SKM-1 (cell line): Measurements from ENCODE around the gene IL17RB.

Source experiments
- DNase-seq: peaks from one replicate; lab custom pipeline; 2025; ENCODE audit not compliant: unreplicated experiment; lab: John Stamatoyannopoulos, UW

IL17RB gene

DNA sequence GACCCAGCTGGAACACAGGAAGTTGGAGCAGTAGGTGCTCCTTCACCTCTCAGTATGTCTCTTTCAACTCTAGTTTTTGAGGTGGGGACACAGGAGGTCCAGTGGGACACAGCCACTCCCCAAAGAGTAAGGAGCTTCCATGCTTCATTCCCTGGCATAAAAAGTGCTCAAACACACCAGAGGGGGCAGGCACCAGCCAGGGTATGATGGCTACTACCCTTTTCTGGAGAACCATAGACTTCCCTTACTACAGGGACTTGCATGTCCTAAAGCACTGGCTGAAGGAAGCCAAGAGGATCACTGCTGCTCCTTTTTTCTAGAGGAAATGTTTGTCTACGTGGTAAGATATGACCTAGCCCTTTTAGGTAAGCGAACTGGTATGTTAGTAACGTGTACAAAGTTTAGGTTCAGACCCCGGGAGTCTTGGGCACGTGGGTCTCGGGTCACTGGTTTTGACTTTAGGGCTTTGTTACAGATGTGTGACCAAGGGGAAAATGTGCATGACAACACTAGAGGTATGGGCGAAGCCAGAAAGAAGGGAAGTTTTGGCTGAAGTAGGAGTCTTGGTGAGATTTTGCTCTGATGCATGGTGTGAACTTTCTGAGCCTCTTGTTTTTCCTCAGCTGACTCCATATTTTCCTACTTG lies 11.9 kb downstream of the IL17RB start:
- no peak for DNase-seq

DNA sequence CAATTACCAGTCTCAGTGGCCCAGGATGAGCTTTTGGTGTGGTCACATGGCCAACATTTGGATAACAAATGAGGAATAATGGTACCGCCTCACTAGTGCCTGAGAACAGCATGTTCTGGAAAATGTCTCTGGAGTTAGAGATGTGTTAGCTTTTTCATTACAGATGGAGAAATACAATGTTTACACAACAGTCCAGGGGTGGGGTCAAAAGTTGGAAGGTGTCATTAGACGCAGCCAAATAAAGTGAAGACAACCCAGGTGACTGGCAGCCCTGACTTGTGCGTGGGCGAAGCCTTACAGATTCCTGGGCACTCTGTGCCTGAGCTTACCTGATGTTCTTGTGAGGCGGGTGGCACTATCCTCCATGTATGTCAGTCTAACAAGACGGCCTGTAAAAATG lies 12.8 kb downstream of the IL17RB start:
- DNase-seq = no peak

DNA sequence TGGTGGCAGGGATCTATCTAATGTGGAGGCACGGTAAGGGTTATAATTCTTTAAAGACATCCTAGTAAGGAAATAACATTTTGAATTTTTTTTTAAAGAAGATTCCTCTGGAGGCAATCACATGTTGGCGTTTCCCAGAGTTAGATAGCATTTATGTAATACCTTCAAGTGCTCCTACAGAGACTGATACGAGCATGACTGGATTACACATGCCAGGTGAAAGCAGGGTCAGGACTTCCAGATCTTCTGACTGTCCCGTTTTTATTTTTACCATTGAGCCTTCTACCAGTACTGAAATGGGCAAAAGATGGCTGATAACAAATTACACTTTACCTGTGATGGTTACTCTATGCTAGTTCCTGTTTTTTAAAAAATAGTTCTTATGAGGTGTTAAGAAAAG lies 13.8 kb downstream of the IL17RB start:
- no peak for DNase-seq

DNA sequence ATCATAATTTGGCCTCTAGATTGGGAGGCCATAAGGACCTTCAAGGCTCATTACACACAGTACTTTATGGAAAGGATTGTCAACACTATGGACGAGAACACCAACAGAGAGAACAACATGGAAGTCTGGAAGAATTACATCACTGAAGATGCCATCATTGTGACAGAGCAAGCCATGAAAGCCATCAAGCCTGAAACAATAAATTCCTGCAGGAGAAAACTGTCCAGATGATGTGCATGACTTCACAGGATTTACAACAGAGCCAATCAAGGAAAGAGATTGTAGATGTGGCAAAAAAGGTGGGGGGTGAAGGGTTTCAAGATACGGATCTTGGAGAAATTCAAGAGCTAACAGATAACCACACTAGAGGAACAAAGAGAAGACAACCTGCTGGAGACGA lies 15.9 kb downstream of the IL17RB start:
- no peak for DNase-seq

DNA sequence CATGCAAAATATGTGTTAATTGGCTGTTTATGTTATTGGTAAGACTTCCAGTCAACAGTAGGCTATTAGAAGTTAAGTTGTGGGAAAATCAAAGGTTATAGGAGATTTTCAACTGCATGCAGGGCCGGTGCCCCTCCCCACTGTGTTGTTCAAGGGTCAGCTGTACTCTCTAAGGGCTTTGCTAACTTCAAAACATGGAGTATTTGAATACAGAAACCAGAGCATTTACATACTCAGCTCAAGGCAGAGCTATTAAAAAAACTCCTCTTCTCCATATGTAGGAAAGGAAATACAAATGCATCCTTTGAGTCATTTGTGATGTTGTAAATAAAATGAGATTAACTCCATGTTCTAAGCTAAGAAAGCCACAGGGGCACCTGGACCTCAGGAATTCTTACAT lies 16.8 kb downstream of the IL17RB start:
- DNase-seq = no peak

DNA sequence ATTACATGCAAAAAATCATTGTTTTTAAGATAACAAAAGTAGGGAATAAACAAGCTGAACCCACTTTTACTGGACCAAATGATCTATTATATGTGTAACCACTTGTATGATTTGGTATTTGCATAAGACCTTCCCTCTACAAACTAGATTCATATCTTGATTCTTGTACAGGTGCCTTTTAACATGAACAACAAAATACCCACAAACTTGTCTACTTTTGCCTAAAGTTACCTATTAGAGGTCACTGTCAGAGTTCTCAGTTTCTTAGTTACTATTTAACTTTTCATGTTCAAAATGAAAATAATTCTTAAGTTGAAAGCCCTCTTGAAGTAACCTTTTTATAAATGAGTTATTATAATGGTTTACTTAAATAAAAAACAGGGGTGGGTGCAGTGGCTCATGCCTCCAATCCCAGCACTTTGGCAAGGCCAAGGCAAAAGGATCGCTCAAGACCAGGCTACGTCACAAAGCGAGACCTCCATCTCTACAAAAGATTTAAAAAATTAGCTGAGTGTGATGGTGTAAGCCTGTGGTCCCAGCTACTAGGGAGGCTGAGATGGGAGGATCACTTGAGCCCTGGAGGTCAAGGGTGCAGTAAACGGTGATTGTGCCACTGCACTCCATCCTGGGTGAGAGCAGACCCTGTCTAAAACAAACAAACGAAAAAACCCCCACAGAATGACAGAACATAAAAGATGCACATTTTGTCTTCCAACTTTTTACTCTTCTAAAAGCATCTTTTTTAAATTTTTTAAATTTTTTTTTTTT lies 19.5 kb downstream of the IL17RB start:
- DNase-seq = no peak

DNA sequence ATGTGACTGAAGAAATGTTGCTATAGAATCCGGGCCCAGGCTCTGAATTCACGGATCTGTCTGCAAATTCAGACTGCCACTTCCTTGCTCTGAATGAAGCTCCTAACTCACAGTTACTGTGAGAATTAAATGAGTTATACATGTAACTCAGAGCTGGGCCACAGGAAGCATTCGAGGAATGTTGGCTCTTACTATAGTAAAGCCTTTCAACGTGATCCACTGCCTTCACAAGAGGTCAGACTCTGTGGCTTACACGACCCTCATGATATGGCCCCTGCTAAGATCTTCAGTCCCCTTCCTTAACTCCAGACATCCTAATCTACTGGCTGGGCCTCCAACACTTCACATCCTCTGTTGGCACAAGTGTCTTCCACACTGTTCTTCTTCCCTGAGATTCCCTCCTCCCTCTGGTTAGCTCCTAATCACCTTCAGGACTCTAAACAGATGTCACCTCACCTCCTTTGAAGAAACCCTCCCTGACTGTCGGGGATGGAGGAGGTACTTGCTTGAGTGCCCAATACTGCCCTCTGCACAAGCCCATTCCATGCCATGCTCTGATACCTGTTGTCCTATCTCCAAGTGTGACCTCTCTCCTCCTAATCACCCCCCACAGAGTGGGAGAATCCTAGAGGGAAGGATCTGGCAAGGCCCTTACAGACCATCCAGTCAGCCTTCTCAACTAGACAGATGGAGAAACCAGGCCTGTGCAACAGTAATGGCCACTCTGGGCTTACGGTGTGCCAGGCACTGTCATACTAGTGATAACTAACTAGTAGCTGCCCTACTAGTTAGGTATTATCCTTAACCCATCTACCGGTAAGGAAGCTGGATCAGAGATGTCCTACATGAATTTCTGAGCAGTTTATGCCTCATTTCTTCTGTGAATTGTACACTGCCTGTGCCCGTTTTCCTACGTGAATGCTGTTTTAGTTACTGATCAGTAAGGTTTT lies 34.3 kb downstream of the IL17RB start:
- DNase-seq = no peak

DNA sequence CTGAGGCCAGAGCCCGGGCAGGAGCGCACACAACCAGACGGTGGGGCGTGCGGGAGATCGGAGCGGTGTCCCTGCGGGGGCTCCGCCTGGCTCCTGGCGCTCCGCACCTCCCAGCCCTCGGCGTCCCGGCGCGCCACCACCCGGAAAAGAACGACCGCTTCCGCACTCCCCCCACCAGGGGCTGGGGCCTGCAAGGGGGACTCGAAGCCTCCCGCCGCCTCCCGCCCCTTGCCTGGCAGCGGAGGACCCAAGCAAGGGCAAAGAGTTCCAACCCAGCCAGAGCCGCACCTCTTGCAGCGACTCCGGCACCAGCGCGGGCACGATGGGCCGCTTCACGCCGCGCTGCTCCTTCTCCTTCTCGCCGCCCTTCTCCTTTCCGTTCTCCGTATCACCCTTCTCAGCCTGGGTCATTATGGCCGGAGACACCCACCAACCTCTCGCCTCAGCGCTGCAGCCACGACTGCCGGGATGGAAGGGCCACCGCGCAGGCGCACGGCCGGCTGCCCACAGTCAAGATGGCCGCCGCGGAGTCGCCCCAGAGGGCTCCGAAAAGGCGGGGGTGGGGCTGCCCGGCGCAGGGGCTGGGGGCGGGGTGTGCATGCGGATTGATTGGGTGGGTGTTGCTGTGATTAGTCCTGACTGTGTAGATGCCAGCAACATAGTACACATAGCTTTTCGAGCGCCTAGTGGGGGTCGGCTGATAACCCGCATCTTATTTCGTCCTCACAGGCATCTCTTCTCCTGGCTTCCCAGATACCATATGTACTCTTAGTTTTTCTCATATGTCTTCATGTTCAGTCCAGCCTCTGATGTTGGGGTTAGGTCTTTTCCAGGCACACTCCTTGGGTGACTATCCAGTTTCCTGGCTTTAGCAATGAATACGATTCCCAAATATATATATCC lies 35.6 kb downstream of the IL17RB start, which contains the start of gene ACTR8:
ACTR8 (minus strand) TSS at position 462 of the 903 bp plus-strand sequence; CDS start at position 411, 51 bp downstream.
- DNase-seq = peak; percentile 66

DNA sequence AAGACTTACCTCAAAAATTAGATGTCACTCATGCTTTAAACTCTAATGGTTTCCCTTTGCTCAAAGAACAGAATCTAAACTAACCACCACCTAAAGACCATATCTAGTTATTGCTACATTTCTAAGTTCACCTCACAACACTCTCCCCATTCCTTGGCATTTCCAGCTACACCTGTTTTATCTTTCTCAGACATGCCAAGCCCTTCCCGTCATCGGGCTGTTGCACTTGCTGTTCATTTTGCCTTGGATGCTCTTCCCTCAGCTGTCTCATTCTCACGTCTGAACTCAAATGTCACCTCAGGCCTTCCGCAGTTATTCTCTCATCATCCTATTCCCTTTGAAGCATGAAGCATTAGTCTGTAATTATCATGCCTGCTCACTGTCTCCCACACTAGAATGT lies 36.6 kb downstream of the IL17RB start:
- no peak for DNase-seq

DNA sequence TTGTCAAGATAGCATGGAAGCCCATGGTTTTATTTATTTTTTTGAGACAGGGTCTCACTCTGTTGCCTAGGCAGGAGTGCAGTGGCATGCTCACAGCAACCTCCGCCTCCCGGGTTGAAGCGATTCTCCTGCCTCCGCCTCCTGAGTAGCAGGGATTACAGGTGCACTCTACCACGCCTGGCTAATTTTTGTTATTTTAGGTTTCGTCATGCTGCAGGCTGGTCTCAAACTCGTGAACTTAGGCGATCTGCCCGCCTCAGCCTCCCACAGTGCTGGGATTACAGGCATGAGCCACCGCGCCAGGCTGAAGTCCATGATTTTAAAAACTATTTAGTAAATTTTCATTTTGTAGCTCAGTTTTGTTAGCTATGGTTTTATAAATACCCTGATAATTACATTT lies 38.3 kb downstream of the IL17RB start:
- DNase-seq = no peak

DNA sequence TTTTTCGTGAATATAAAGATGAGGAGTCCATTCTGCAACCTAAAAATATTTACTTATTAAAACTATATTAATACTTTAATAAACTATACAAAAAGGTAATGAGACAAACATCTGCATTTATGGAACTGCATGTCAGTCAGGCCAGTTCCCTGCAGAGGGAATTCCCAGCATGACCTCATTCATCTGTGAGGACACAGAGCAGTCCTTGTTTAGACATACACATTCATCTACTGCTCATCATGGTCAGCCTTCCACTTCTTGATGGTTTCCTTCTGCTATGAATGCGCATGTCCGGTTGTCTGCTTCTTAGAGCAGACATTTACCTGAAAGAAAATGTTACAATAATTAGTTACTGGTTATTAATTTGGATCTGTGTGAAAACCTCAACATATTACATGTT lies 38.9 kb downstream of the IL17RB start:
- no peak for DNase-seq

DNA sequence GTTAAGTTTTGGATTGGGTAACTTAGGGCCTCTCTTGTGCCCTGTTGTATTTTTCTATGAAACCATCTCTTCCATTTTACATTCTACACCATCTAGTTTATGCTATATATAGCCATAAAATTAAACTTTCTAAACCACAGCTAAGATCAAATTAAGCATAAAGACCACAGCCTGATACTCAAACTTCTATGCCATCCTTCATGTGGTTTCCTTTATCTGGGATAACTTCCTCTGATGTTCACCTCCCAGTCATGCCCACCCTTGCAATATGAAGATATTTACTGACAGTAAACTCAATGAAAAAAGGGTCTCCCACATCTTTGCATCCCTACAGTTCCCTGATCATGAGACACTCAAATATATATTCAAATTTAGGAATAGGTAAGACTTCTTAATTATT lies 41.1 kb downstream of the IL17RB start:
- no peak for DNase-seq

DNA sequence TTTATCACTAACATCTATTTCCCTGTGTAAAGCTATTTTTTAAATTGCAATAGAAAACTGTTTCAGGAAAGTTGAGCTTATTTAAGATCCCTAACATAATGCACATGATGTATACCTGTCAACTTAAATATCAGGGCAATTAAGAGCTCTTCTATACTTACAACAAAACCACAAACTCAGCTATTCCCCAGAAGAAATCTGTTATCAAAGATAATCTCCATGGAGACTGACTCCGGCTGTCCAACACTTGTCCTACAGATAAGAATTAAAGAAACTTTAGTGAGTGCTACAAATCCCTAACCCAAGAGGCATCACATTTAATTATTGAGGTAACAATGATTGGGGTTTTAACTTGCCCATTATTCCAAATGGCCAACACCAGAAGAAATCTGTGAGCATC lies 41.9 kb downstream of the IL17RB start:
- DNase-seq = no peak

DNA sequence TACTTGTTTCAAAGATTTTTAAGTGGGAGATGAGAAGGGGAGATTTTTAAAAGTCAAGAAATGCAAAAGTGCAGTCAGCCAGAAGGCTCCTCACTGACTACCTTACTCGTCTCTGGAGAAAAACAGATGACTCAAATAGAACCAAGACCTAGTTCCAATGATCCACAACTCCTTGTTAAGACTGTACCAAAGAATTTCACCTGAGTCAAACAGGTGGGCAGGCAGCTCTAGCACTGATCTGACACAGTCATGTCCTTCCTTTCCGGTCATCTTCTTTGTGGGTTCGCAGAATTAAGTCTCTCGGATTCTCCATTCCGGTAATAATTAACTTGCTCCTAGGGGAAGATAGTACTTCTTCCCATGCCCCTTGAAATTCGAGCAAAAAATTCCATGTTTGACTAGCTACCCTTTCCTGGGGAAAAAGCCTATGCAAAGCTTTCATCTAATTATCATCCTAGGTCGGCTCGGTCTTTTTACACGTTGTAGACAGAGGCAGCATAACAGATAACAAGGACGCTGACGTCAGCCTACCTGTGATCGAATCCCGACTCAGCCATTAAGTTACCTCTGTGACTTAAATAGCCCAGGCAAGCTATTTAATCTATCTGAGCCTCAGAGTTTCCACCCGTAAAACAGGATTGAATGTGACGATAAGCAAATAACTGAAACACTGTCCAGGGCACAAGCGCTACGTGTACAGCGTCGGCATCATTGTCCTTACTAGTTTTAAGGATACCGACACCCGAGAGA lies 44.5 kb downstream of the IL17RB start:
- DNase-seq = no peak

DNA sequence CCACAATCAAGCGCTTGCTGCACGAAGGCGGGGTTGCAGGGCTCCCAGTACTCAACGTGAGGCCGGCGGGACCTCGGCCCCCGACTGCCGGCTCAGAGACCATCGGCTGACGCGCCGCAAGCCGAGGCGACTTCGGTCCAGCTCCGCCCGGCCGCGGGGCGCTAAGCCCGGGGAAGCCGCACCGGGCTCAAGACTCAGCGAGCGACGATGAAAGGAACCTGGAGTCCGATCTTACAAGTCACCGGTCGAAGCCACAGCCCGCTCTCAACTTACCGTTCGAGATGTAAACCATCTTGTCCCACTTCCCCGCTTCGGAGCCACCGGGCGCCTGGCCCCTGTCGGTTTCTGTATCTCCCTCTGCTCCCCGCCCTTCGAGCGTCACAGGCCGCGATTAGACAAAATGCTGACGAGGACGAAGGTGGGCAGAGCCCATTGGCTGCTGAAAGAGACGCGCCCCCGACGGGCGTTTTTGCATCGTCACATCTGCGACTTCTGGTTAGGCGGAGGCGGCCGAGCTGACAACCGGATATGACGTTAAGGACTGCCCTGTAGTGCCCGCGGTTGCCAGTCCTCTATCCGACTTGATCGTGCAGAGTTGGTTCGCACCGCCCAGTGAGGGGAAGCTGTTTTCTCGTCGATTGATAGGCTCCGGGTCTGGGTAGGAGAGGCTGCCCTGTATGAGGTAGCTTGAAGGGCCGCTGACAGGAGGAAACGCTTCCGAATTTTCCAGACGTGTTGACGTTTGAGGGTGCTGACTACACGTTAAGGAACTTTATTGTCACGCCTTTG lies 45.3 kb downstream of the IL17RB start, which contains the start of gene SELENOK:
SELENOK (minus strand) TSS at position 363 of the 789 bp plus-strand sequence.
- DNase-seq = peak; percentile 97

DNA sequence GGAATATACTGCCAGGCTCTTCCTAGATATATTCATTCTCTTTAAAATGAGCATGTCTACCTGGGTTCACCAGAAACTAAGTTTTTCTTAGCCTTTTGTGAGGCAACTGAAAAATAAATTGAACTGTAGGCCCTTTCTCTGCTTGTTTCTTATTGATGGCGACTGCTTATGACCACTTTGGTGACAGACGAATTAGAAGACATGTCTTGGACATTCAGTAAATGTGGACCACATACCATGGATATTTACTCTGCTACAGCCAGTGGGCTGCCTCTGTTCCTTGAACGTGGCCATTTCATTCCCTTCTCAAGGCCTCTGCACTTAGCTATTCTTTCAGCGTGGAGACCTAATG lies 45.9 kb downstream of the IL17RB start:
- no peak for DNase-seq

DNA sequence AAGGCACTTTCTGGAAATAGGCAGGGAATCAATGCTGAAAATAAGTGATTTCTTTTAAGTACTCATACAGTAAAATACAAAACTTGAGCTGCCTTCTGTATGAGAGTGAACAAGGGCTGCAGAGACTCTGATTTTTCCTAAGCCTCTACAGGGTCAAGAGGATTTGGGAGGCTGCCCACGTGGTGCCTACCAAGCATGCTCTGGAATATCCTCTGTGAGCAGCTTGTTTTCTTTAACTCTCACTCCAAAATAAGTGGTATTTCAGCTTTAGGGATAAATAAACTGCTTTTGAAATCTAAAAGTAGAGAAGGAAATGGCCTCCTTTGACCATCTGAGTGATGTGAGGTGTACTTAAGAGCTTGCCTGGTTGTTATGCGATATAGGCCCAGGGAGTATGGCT lies 53.4 kb downstream of the IL17RB start:
- no peak for DNase-seq

DNA sequence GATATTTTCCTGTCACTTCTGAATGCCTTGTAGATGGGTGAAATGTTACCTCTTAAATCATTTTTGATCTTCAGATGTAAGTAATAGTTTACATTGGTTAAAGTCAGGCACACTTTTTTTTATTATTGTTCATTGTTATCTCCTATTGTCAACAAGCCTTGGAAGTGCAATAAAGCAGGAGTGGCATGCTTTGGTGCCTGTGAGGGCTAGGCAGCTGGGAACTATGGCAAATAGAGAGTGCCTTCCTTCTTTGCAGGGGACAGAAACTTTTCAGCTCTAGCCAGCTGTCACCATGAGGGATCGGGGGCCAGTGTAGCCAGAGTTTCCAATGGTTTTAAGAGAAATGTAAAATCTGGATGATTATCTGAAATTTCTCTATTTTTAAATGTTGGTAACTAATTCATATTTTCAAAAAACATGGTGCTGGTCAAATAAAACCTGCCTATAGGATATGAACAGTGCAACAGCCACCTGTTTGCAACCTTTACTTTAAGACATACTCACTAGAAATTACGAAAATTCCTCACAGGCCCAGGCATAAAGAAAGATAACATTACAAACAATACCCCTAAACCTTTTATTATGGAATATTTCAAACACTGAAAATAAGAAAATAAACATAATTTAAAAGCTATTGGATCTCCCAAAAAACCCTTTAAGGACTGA lies 54.4 kb downstream of the IL17RB start:
- no peak for DNase-seq

DNA sequence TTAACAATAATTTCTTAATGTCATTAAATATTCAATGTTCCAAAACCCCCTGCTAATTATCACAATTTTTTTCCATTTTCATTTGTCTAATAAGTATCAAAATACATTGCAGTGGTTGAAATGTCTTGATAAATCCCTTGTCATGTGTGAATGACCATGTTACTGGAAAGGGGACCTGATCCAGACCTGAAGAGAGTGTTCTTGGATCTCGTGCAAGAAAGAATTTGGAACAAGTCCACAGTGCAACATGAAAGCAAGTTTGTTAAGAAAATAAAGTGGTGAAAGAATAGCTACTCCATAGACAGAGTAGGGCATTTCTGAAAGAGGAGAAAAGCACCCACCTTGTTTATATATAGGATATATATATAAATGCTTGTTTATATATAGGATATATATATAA lies 55.7 kb downstream of the IL17RB start:
- DNase-seq = no peak
